Skin of body (tissue), 2 donors: ENCODE results near the gene EXOSC2. TPM values are rescaled to one million over a fixed set of nuclear protein-coding genes. Genes with fewer than 3 reads are reported as not detected.

Experiments used
- DNase-seq: peaks from one replicate; lab custom pipeline; 2025; lab: John Stamatoyannopoulos, UW
- total RNA-seq: library from RNA; depleted of rRNA; stranded (reverse); fragments of >200 nt; gene quantifications from one replicate; pipeline ENCODE4 v1.2.3, GENCODE V29; 2014

Gene EXOSC2
- total RNA-seq, 1 donor from 2014 or later = 25.1 TPM

DNA sequence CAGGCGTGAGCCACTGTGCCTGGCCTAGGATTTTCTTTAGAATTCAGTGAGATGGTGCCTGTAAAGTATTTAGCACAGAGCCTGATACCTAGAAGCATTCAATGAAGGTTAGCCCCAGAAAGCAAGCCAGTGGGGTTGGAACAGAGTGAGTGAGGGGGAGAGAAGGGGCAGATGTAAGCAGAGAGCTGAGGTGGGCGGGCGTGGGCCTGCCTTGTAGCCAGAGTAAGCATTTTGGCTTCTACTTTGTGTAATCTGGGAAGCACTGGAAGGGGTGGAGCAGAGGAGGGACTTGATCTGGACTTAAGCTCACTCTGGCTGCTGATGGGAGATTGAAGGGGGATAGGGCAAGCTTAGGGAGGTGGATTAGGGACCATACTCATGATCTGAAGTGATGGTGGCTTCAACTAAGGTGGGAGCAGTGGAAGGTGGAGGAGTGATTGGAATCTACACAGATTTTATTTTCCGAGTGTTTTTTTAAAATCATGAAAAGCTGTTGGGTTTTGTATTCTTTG is 2.6 kb downstream of the EXOSC2 start:
- no peak for DNase-seq

DNA sequence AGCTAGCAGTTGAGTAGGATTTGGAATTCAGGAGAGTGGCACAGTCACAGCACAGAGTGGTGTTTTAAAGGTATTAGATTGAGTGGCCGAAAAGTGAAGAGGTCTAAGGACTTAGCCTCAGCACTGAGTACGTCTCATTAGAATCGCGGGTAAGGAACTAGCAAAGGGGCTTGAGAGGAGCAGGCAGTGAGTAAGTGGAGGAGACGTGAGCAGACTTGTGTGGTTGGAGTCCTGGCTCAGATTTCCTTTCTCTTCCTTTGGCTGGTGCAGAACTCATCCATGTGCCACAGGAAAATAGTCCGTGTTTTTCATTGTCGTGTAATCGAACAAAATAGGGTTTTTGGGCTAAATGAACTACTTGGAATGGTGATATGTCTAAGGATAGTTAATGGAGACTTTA is 3.4 kb downstream of the EXOSC2 start:
- no peak for DNase-seq

DNA sequence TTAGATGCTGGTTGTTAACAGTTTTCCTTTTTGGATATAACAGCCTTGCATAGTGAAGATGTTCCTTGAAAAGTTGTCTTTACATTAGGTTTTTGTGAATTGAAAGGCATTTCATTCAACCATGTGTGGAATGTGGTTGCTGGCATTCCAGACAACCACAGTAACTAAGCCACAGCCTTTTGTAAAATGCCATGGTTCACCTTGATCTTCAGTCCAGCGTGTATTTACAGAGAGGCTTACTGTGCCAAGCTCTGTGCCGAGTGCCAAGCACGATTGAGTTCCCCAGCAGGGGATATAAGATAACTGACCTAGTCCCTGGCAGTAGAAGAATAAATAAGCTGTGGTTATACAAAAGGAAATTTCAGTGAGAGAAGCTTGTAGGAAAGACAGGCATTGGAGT is 4.9 kb downstream of the EXOSC2 start:
- DNase-seq = no peak

DNA sequence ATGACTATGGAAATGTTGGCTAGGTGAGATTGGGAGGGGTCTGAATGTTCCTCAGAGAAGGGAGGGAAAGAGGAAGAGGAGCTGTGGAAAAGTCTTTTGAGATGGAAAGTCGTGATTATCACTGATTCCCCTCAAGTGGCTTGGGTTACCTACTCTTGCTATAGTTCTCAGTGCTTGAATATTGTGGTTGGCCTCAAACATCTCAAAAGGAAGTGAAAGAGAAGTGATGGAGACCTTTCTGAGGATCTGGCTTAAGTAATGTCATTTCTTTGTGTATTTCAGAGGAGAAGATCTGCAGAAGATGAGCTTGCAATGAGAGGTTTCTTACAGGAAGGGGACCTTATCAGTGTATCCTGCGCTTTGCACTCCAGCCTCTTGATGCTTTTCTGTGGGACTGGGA is 5.5 kb downstream of the EXOSC2 start:
- DNase-seq = no peak

DNA sequence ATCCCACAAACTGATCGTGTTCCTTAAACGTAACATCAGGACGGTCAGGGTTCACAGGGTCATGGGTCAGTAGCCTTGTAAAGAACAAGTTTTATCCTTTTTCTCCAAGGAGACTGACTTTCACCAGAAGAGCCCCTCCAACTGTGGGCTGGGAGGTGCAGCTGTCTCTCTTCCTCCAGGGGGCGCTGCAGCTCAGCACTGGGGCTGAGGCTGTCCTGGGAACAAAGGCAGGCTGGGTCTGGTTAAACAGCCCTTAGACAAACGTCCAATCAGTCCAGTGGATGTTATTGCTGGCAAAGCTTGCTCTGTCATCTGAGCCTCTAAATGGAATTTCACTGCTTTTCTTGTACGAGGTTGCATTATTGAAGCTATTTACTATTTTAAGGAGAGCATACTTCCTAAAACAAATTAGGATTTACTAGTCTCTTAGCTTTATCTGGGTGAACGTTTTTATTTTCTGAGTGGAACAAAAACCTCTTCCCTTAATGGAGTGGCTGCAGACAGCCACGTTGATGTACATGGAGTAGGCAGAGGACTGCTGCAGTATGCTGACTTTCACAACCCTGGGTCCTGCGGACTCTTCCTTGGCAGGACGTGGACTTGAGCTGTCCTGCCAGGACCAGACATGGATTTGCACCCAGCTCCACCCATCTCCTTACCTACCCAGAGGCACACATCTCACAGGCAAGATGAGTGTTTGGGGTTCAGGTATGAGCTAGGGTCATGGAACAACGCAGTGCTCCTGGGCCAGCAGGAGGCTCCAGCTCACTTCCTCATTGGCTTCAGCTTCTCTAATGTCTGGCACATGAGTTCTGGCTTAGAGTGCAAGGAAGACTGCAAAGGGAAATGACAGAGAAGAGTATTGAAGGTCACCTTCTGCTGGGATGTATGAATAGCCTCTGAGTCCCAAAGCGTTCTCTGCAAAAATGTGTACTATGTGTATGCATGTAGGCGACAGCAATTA is 7.8 kb downstream of the EXOSC2 start:
- DNase-seq = no peak

DNA sequence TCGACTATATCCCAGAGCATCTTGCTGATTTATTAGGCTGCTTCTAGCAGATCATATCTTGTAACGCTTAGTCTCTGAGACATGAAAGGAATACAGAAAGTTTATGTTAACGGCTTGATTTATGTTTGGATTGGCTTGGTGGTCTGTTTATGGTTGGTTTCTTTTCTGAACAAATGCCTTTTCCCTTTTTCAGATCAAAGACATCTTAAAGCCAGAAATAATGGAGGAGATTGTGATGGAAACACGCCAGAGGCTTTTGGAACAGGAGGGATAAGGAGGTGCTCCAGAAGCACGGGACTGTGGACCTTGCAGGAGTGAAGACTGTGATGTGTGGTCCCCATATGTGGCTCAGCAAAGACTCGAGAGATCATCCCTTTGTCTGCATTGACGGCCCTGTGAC is 9.9 kb downstream of the EXOSC2 start:
- DNase-seq = no peak

DNA sequence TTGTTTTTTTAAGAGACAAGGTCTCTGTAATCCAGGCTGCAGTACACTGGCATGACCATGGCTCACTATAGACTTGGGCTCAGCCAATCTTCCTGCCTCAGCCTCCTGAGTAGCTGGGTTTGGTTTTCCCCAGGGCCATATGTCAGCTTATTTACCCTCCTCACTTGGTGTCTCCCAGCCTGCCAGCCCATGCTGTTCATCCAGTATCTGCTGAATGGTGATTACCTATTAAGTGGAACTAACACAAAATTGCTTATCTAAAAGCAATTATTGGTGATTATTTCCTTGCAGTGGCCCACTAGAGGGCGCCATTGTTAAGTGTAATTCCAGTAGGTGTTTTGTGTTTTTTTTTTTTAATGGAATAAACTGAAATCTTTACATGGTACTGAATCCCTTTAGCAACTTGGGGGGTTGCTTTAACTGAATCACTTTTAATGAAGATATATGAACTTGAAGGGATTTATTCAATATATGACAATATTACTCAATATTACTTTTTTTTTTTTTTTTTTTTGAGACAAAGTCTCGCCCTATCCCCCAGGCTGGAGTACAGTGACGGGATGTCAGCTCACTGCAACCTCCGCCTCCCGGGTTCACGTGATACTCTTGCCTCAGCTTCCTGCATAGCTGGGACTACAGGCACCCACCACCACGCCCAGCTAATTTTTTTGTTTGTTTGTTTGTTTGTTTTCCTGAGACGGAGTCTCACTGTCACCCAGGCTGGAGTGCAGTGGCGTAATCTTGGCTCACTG is 13.8 kb downstream of the EXOSC2 start:
- DNase-seq = no peak

DNA sequence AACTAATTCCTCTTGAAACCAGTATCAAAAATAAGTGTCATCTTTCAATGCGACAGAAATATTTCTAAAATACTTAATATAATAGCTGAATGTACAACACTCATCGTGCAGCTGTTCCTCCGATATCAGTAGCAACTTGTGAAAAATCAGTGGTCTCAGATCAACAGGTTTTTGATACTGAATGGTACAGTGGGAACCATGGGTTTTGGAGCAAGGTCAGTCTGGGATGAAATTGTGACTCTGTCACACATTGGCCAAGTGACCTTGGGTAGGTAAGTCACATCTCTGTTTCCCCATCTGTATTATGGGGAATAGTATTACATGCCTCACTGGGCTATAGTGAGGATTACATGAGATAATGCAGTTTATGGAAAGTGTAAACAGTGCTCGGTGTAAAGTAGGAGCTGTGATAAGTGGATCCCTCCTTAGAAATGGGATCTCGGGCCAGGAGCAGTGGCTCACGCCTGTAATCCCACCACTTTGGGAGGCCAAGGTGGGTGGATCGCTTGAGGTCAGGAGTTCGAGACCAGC is 17.3 kb downstream of the EXOSC2 start:
- DNase-seq = no peak

DNA sequence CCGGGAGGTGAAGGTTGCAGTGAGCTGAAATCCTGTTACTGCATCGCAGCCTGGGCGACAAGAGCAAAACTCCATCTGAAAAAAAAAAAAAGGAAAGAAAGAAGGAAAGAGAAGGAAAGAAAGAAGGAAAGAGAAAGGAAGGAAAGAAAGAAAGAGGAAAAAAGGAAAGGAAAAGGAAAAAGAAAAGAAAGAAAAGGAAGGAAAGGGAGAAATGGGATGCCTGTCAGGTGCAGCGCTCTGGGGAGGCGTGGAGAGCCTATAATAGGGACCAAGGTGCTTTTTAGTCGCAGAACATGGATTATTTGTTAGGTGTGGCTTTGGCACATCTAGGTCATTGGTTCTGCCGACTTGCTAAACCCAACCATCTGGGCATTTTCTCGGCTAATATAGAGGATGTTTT is 17.9 kb downstream of the EXOSC2 start:
- no peak for DNase-seq

DNA sequence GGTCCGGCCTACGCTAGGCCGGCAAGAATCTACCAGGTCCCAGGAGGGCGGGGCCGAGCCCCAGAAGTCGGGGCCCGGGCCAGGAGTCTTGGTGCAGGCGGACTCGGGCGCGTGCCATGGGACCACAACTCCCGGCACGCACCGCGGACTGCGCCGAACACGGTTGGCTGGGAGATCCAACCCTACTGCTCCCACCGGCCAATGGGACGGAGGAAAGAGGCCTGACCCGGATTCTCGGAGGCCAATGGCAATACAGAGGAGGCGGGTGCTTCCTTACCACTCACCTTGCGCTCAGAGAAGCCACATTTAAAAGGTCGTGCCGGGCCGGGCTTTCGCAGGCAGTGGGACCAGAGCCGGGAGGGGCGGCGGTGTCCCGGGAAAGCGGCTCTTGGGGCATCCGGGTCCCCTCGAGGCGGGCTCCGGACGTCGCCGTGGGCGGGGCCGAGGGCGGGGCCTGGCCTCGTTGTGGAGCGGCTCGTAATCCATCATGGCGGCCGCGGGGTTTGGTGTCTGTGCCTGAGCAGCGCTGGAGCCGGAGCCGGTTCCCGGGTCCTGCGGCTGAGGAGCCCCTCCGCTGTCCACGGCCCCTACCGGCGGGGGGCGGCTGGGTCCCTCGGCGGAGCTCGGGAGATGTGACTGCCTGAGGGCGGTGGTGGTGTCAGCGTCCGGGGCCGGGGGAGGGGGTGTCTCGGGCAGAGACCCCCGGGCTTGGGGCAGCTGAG is 19.1 kb downstream of the EXOSC2 start:
- DNase-seq = peak; percentile 92

DNA sequence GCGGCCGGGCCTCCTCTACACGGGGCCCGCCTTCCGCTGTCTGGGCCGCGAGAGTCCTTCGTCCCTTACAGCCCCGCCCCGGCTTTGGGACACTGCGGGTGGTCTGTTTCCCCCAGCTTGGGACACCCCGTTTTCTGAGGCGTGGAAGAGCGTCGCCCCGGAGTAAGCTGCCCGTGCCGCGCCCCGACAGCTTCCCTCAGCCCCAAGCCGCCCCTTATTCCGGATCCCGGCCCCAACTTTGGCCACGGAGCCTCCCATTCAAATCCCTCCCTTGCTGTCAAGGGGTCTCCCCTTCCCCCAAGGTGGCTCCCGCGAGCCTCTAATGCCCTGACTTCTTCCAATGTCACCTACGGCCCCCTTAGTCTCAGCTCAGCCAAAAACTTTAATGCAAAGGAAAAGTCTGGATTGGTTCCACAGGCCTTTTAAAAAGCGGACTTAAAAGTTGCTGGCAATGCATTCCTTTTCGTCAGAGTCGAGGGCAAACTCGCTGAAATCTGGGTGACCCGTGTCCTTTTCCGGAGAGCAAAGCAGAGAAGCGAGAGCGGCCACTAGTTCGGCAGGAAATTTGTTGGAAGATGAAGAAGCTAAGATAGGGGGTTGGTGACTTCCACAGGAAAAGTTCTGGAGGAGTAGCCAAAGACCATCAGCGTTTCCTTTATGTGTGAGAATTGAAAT is 19.8 kb downstream of the EXOSC2 start:
- no peak for DNase-seq

DNA sequence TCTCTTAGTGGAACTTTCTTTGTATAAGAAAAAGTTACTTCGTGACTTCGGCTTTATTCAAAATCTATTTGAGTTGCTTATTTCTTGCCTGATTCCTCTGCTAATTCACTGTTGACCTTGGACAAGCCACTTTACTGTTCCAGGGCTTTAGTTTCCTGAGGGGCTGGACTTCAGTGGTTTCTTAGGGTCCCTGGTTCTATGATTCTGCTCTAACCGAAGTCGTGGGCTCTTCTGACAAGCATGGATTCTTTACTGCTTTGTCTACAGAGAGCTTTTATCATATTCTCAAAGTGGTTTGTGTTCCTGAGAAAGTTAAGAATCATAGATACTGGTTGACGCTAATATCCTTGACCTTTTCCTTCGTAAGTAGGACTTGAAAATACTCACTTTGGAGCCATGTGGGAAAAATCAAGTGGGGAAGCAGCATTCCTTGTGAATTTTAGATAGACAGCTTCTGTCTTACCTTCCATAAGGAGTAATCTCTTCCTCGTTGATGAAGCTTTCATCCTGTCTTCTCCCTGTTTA is 21.1 kb downstream of the EXOSC2 start:
- DNase-seq = no peak

DNA sequence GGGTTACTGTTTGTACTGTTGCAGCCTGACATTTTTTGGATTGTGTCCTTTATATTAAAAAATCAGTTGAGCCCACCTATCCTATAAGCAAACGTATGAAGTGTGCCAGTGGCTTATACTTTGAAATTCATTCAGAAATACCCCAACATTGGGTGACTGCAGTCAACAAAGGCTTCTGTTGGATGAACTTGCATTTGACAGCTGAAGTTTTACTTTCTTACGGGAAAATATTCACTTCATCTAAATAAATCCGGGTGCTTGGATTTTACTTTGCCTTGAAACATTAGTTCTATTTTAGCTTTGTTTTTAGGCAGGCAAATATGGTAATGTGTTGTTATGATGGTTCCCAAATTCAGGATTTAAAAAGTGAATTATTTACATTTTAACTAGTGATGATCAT is 21.7 kb downstream of the EXOSC2 start:
- DNase-seq = no peak

DNA sequence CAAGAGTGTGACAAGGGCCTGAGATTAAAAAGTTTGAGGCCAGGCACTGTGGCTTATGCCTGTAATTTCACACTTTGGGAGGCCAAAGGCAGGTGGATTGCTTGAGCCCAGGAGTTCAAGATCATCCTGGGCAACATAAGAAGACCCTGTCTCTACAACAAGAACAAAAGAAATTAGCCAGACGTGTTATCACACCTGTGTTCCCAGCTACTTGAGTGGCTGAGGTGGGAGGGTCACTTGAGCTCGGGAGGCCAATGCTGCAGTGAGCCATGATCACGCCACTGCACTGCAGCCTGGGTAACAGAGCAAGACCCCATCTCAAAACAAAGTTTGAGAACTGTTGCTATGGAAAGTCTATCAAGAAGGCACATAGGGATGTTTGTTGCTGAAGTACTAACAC is 25.0 kb downstream of the EXOSC2 start:
- no peak for DNase-seq

DNA sequence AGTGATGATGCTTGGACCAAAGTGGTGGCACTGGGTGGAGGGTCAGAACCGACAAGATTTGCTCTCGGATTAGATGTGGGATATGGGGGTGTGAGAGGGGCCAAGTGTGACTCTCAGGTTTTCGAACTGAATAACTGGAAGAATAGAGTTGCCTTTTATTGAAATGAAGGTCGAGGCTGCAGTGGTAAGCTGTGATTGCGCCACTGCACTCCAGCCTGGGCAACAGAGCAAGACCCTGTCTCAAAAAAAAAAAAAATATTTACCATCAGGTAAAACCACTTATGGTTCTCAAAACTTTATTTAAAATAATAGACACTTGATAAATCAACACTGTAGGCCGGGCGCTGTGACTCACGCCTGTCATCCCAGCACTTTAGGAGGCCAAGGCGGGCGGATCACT is 27.2 kb downstream of the EXOSC2 start:
- DNase-seq = no peak

DNA sequence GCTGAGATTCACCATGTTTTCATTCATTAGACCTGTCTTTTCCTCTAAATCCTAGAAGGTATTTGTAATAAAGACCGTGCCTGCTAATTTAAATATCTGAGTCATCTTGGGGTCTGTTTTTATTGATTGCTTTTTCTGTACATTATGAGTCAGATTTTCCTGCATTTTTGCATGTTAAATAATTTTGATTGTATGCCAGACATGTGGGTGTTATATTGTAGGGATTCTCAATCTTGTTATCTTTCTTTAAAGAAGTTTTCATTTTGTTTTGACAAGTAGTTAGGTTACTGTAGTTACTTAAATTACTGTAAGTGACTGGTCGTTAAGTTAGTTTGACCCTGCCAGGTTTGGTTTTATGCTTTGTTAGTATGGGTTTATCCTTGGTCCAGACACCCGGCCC is 35.1 kb downstream of the EXOSC2 start:
- no peak for DNase-seq

DNA sequence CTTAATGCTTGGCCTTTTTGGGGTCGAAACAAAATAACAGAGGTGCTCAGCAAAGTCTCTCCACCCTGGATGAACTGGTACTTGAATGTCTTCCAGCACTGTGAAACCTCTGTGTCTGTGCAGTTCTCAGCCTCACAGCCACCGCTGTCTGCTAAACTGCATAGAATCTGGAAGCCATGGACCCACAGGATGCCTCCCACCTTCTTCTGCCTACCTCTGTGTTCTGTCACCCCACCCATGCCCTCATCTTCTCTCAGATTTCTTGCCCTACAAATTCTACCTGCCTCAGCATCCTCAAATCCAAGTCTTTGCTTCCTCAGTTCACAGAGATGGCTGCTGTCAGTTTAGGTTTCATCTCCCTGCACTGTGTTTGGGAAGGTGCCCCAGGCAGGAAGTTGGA is 35.6 kb downstream of the EXOSC2 start:
- no peak for DNase-seq

DNA sequence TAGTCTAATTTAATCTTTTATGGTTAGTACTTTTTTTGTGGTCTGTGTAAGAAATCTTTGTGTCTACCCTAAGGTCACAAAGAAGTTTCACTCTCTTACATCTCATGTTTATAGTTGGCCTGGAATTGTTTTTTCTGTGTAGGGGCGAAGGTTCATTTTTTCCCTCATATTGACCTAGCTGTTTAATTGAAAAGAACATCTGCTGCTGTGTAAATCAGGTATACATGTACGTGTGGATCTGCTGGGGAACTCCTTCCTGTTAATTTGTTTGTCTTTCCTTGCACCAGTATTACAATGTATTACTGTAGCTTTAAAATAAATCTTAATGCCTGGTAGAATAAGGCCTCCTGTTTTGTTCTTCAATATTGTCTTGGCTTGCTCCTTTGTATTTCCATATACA is 37.8 kb downstream of the EXOSC2 start:
- DNase-seq = no peak

DNA sequence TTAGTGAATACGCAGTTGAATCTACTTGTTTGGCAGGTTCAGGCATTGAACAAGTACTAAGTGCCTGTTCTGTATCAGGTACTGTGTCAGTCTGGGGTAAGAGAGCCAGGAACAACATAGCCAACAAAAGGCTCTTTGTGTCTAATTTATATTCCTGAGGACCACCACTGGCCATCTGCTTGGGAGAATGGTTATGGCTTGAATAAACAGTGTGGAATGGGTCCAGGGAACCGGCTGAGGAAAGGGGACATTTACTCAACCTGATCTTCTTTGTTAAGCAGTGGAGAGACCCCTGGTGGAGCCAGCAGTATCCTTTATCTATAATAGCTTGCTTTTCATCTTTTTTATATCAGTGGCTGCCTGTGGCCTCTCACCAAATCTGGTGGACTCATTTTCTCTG is 38.6 kb downstream of the EXOSC2 start:
- no peak for DNase-seq

DNA sequence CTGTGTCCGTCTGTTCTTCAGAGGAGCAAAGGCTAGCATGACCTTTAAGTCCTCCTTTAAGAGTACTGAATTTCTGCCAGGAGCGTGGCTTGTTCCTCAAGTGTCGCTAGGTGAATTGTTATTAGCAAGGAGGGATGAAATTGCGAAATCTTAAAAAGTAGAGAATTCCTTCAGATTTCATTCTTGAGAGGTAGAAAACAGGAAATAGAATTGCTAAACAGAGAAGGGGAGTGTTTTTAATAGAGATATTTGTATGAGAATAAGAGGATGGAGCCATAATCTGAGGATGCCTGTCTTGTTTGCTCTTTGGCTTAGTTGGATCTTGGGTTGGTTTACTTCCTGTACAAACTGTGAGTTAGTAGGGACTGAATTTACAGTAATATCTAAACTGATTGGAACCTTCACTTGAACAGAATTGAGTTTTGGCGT is 39.2 kb downstream of the EXOSC2 start:
- no peak for DNase-seq

DNA sequence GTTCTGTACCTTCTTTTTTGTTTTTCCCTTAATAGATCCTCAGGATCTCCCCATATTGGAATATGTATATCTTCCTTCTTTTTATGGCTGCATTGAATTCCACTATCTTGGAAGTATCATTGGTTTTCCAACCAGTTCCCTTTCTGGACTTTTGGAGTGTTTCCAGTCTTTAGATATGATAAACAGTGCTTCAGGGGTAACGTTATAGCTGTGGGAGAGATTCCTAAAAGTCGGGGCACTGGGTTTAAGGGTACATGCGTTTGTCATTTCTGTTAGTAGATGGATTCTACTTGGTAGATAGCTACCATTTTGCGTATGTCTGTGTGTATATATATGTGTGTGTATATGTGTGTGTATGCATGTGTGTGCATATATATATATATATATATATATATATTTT is 42.0 kb downstream of the EXOSC2 start:
- no peak for DNase-seq
